ENCODE results near the gene STK4.

Gene STK4

GRCh38 chr20:44955270-44955669 is 11.0 kb upstream of the STK4 start:
- no peak for FAIRE-seq

- no peak for FAIRE-seq
These were observed 9.9 kb upstream of the STK4 start for GRCh38 chr20:44956410-44956809.

GRCh38 chr20:44958276-44958675 is 8.0 kb upstream of the STK4 start:
- FAIRE-seq: no peak

- FAIRE-seq: no peak
These were observed 7.2 kb upstream of the STK4 start for GRCh38 chr20:44959082-44959637.

- FAIRE-seq: no peak
These were observed 6.6 kb upstream of the STK4 start for GRCh38 chr20:44959638-44960102.

GRCh38 chr20:44960103-44960852 is 6.0 kb upstream of the STK4 start, which contains the start of gene TOMM34:
TSS of gene TOMM34 (minus strand) at chr20:44960397. CDS start at chr20:44960333, 64 bp downstream.
- no peak for FAIRE-seq

- no peak for FAIRE-seq
These were observed 5.1 kb upstream of the STK4 start for GRCh38 chr20:44961011-44961869.

- FAIRE-seq: no peak
These were observed 4.4 kb upstream of the STK4 start for GRCh38 chr20:44961870-44962267.

GRCh38 chr20:44962483-44962882 is 3.8 kb upstream of the STK4 start:
- no peak for FAIRE-seq

GRCh38 chr20:44963325-44964215 is 2.7 kb upstream of the STK4 start:
- no peak for FAIRE-seq

- FAIRE-seq: no peak
These were observed 672 bp upstream of the STK4 start for GRCh38 chr20:44965651-44966029.

GRCh38 chr20:44967207-44967807 is 995 bp downstream of the STK4 start:
- FAIRE-seq: no peak

- no peak for FAIRE-seq
These were observed 3.1 kb downstream of the STK4 start for GRCh38 chr20:44969300-44969894.

- FAIRE-seq: no peak
These were observed 4.0 kb downstream of the STK4 start for GRCh38 chr20:44970243-44970757.

- FAIRE-seq: no peak
These were observed 6.7 kb downstream of the STK4 start for GRCh38 chr20:44973053-44973452.

- no peak for FAIRE-seq
These were observed 10.4 kb downstream of the STK4 start for GRCh38 chr20:44976698-44977097.

GRCh38 chr20:44979090-44979621 is 12.8 kb downstream of the STK4 start:
- no peak for FAIRE-seq

GRCh38 chr20:44981736-44982406 is 15.6 kb downstream of the STK4 start:
- FAIRE-seq: no peak

- no peak for FAIRE-seq
These were observed 16.9 kb downstream of the STK4 start for GRCh38 chr20:44983093-44983674.

- FAIRE-seq: no peak
These were observed 22.4 kb downstream of the STK4 start for GRCh38 chr20:44988631-44989171.
